ENCODE data around the gene PRKAA1. TPM values are rescaled to one million over a fixed set of nuclear protein-coding genes. Genes with fewer than 3 reads are reported as not detected.
A peak's percentile ranks its signal among the peaks of the same experiment; 100 is the strongest.

The PRKAA1 gene
- total and polyA plus RNA-seq, 2 of the 13 experiments (the other 11 are each of a cell fraction or from before 2014, with no cell fraction given): 36.6 to 58.0 TPM

GRCh38 chr5:40791715-40792139, 6.4 kb downstream of the PRKAA1 start (continued):
- no peak for TF ChIP-seq MBNL3 (CRISPR knock-in tag; conservative IDR thresholded peaks at IDR 0.05)
- TF ChIP-seq ZSCAN9 (CRISPR knock-in tag; IDR thresholded peaks at IDR 0.05; ENCODE audit: borderline replicate concordance): 0 out of 2 replicates have a peak, but pooled peaks have one; percentile 28
- TF ChIP-seq ZNF776 (CRISPR knock-in tag; IDR thresholded peaks at IDR 0.05): no peak
- TF ChIP-seq ARID3A (IDR thresholded peaks at IDR 0.05; ENCODE audit: low read depth, low read length): no peak
- TF ChIP-seq SP140L (CRISPR knock-in tag; IDR thresholded peaks at IDR 0.05; ENCODE audit: borderline replicate concordance): no peak
- TF ChIP-seq ZNF24 (IDR thresholded peaks at IDR 0.05): no peak
- TF ChIP-seq RCOR2 (CRISPR knock-in tag; IDR thresholded peaks at IDR 0.05): no peak
- TF ChIP-seq ZNF672 (CRISPR knock-in tag; IDR thresholded peaks at IDR 0.05): no peak
- TF ChIP-seq GRHL1 (CRISPR knock-in tag; conservative IDR thresholded peaks at IDR 0.05): no peak
- TF ChIP-seq MZF1 (CRISPR knock-in tag; IDR thresholded peaks at IDR 0.05; ENCODE audit: borderline replicate concordance): no peak
- TF ChIP-seq XRCC5 (optimal IDR thresholded peaks at IDR 0.05; ENCODE audit: low read length): no peak
- no peak for TF ChIP-seq TEF (CRISPR knock-in tag; IDR thresholded peaks at IDR 0.05)
- TF ChIP-seq ZNF780A (CRISPR knock-in tag; IDR thresholded peaks at IDR 0.05): no peak
- peak; percentile 88 for TF ChIP-seq CEBPB (IDR thresholded peaks at IDR 0.05; ENCODE audit: borderline replicate concordance, low read depth, low read length)
- no peak for TF ChIP-seq ZNF136 (CRISPR knock-in tag; IDR thresholded peaks at IDR 0.05; ENCODE audit: low read depth)
- TF ChIP-seq ZBTB8A (CRISPR knock-in tag; IDR thresholded peaks at IDR 0.05; ENCODE audit: borderline replicate concordance, low read depth): no peak
- no peak for TF ChIP-seq HDAC6 (IDR thresholded peaks at IDR 0.05; ENCODE audit: low read depth, low read length)
- TF ChIP-seq SOX6 (IDR thresholded peaks at IDR 0.05): no peak
- peak; percentile 29; the same call in 1 of the 2 replicates for TF ChIP-seq SOX6 (CRISPR knock-in tag; IDR thresholded peaks at IDR 0.05)
- no peak for TF ChIP-seq CHCHD3 (CRISPR knock-in tag; IDR thresholded peaks at IDR 0.05)
- no peak for TF ChIP-seq SOX13 (IDR thresholded peaks at IDR 0.05)
- TF ChIP-seq SOX13 (CRISPR knock-in tag; conservative IDR thresholded peaks at IDR 0.05 in 1 of 2, IDR thresholded peaks at IDR 0.05 in 1 of 2): peak in 1 of 2 experiments; percentile 74; a peak in 2 of 4 replicates
- TF ChIP-seq NFE2L1 (CRISPR knock-in tag; IDR thresholded peaks at IDR 0.05; ENCODE audit: borderline replicate concordance): no peak
- peak; percentile 53; the same call in 1 of the 2 replicates for TF ChIP-seq SOX5 (CRISPR knock-in tag; IDR thresholded peaks at IDR 0.05; ENCODE audit: borderline replicate concordance)
- no peak for TF ChIP-seq ZNF18 (CRISPR knock-in tag; IDR thresholded peaks at IDR 0.05; ENCODE audit: insufficient replicate concordance)
- no peak for TF ChIP-seq ZNF12 (CRISPR knock-in tag; IDR thresholded peaks at IDR 0.05)
- peak; percentile 25; the same call in 1 of the 2 replicates for TF ChIP-seq NCOA2 (CRISPR knock-in tag; IDR thresholded peaks at IDR 0.05)

All from HepG2 (cell line).